Calu3 (cell line): ENCODE data around the gene LAD1. TPM values are rescaled to one million over a fixed set of nuclear protein-coding genes. Genes with fewer than 3 reads are reported as not detected.

Experiments
- BruUV-seq: library from RNA; stranded (reverse); fragments of 400-500 nt; replicated peaks from 2 replicates; lab custom pipeline; 2021; lab: Mats Ljungman, UMichigan
- CTCF ChIA-PET: fragments of 300-600 bp; sonication (Branson Sonifier 250); formaldehyde crosslinking; loops from one replicate; lab custom pipeline; 2022; ENCODE audit warnings: antibody characterized with exemption; lab: Charles Lee
- DNase-seq: peaks from one replicate; pipeline ENCODE4 v3.0.0; 2022
- H3K27ac Mint-ChIP-seq: one replicate; pipeline ENCODE4 v1.8.0; 2022; ENCODE audit warnings: mixed read lengths; ENCODE audit not compliant: unreplicated experiment
- H3K27me3 Mint-ChIP-seq: one replicate; pipeline ENCODE4 v1.8.0; 2022; ENCODE audit warnings: mixed read lengths; ENCODE audit not compliant: unreplicated experiment
- H3K36me3 Mint-ChIP-seq: one replicate; pipeline ENCODE4 v1.8.0; 2022; ENCODE audit warnings: mild to moderate bottlenecking, moderate library complexity, mixed read lengths; ENCODE audit not compliant: insufficient read depth, unreplicated experiment
- H3K4me1 Mint-ChIP-seq: one replicate; pipeline ENCODE4 v1.8.0; 2022; ENCODE audit warnings: mild to moderate bottlenecking, low read depth, mixed read lengths; ENCODE audit not compliant: unreplicated experiment
- H3K4me3 Mint-ChIP-seq: one replicate; pipeline ENCODE4 v1.8.0; 2022; ENCODE audit warnings: mild to moderate bottlenecking, low read depth, moderate library complexity, mixed read lengths; ENCODE audit not compliant: unreplicated experiment
- H3K9me3 Mint-ChIP-seq: one replicate; pipeline ENCODE4 v1.8.0; 2022; ENCODE audit warnings: low read depth, mixed read lengths; ENCODE audit not compliant: unreplicated experiment
- CTCF ChIP-seq: fragments of 200-600 bp; IDR thresholded peaks from one replicate; pipeline ENCODE4 v1.8.0; 2022; ENCODE audit warnings: antibody characterized with exemption; ENCODE audit not compliant: unreplicated experiment
- intact Hi-C: fragments of 100-400 bp; cut with micrococcal nuclease; formaldehyde crosslinking; loops from one replicate; pipeline ENCODE4 v1.10.0; 2022; ENCODE audit not compliant: unreplicated experiment
- total RNA-seq: library from RNA; stranded (reverse); gene quantifications from 2 replicates; pipeline ENCODE4 v1.2.3, GENCODE V29; 2022

Gene LAD1
- total RNA-seq, 1 experiment from 2014 or later, result 209 TPM

- H3K27me3 Mint-ChIP-seq, result peaks cover 29% of the 10 kb centered on the region
- intact Hi-C loops, result no loop called here
- H3K4me3 Mint-ChIP-seq, result no peak overlapping the region
- no peak overlapping the region for H3K27ac Mint-ChIP-seq
- no peaks in the 10 kb centered on the region for H3K4me1 Mint-ChIP-seq
- H3K36me3 Mint-ChIP-seq, result no peaks in the 10 kb centered on the region
- H3K9me3 Mint-ChIP-seq, result no peaks in the 10 kb centered on the region
- TF ChIP-seq CTCF, result no peak
- no TSS peak for BruUV-seq
- no peak for DNase-seq
- CTCF ChIA-PET, result interaction anchor here (0.6 kb wide), 2 partner anchors 16 to 56 kb away, joined by 3 read pairs; no protein-coding TSS in a partner anchor
These were observed 28.8 kb upstream of the LAD1 start for GRCh38 chr1:201427963-201428362.

GRCh38 chr1:201426479-201427310 is 27.6 kb upstream of the LAD1 start:
- H3K9me3 Mint-ChIP-seq, result no peaks in the 10 kb centered on the region
- H3K36me3 Mint-ChIP-seq, result no peaks in the 10 kb centered on the region
- peaks cover 36% of the 10 kb centered on the region for H3K27me3 Mint-ChIP-seq
- intact Hi-C loops, result no loop called here
- no peaks in the 10 kb centered on the region for H3K4me1 Mint-ChIP-seq
- H3K4me3 Mint-ChIP-seq, result no peak overlapping the region
- BruUV-seq, result no TSS peak
- H3K27ac Mint-ChIP-seq, result no peak overlapping the region
- CTCF ChIA-PET, result no interaction called here
- TF ChIP-seq CTCF, result no peak
- DNase-seq, result no peak

GRCh38 chr1:201424146-201424545 is 25.0 kb upstream of the LAD1 start:
- CTCF ChIA-PET, result no interaction called here
- peaks cover 34% of the 10 kb centered on the region for H3K27me3 Mint-ChIP-seq
- no peaks in the 10 kb centered on the region for H3K4me1 Mint-ChIP-seq
- no peak overlapping the region for H3K4me3 Mint-ChIP-seq
- no TSS peak for BruUV-seq
- no peaks in the 10 kb centered on the region for H3K36me3 Mint-ChIP-seq
- no peaks in the 10 kb centered on the region for H3K9me3 Mint-ChIP-seq
- intact Hi-C loops, result no loop called here
- TF ChIP-seq CTCF, result no peak
- no peak for DNase-seq
- no peak overlapping the region for H3K27ac Mint-ChIP-seq

GRCh38 chr1:201423655-201424054 is 24.5 kb upstream of the LAD1 start:
- H3K4me3 Mint-ChIP-seq, result no peak overlapping the region
- CTCF ChIA-PET, result interaction anchor here (0.5 kb wide), 1 partner anchor 696 kb away, joined by 3 read pairs; no protein-coding TSS in a partner anchor
- no TSS peak for BruUV-seq
- H3K4me1 Mint-ChIP-seq, result no peaks in the 10 kb centered on the region
- H3K27ac Mint-ChIP-seq, result no peak overlapping the region
- no peak for DNase-seq
- intact Hi-C loops, result no loop called here
- H3K9me3 Mint-ChIP-seq, result no peaks in the 10 kb centered on the region
- TF ChIP-seq CTCF, result no peak
- H3K27me3 Mint-ChIP-seq, result peaks cover 30% of the 10 kb centered on the region
- no peaks in the 10 kb centered on the region for H3K36me3 Mint-ChIP-seq
